ENCODE measurements around the gene NPHP4. TPM values are rescaled to one million over a fixed set of nuclear protein-coding genes. Genes with fewer than 3 reads are reported as not detected.

Gene NPHP4
- total and polyA plus RNA-seq, 2 donors (not counting 3 experiments of a cell fraction or from before 2014, with no cell fraction given), result 4.4 to 11.7 TPM

GRCh38 chr1:5936126-5936525, 56.1 kb downstream of the NPHP4 start:
- FAIRE-seq (no peak), DNase-seq (ENCODE audit: low read depth, low spot score) (no peak)
- H3K9ac ChIP-seq (replicated peaks; ENCODE audit: extremely low read depth, insufficient read depth, low read length), result no peak overlapping the region
- no peaks in the 10 kb centered on the region for H3K9me1 ChIP-seq (replicated peaks; ENCODE audit: control insufficient read depth, extremely low read depth, insufficient read depth, low read length)
- H3K36me3 ChIP-seq (ENCODE audit: control insufficient read depth in 2 of 2, extremely low read depth in 1 of 2, insufficient read depth in 2 of 2, low read length in 2 of 2), result peaks cover 0 to 4% of the 10 kb centered on the region in 2 experiments
- H3K4me2 ChIP-seq (ENCODE audit: insufficient read depth, low read length), result no peak overlapping the region
- no peak overlapping the region for H2AFZ ChIP-seq (ENCODE audit: low read depth, low read length)
- CTCF ChIA-PET, result no interaction called here
- no peak overlapping the region for H3K27ac ChIP-seq (ENCODE audit: insufficient read depth, low read depth, low read length)
- H3K79me2 ChIP-seq (ENCODE audit: control insufficient read depth, insufficient read depth, low read length), result no peaks in the 10 kb centered on the region
- no peaks in the 10 kb centered on the region for H4K20me1 ChIP-seq (replicated peaks; ENCODE audit: control insufficient read depth, extremely low read depth, insufficient read depth, low read length)
- no peaks in the 10 kb centered on the region for H3K9me3 ChIP-seq (replicated peaks; ENCODE audit: control insufficient read depth, insufficient read depth, low read length)
- H3K4me3 ChIP-seq (replicated peaks in 1 of 3; ENCODE audit: insufficient read depth in 1 of 3, low read depth in 1 of 3, low read length in 3 of 3), result no peak overlapping the region
- intact Hi-C loops (cut with micrococcal nuclease) (no loop called here), dilution Hi-C loops (cut with MboI; ENCODE audit: extremely low pct_ligation_motif_present, low sequenced_read_pairs) (no loop called here)
- H3K27me3 ChIP-seq (ENCODE audit: control insufficient read depth in 2 of 2, insufficient read depth in 2 of 2, low read length in 2 of 2), result no peaks in the 10 kb centered on the region
- POLR2A ChIA-PET, result no interaction called here
- H3K4me1 ChIP-seq (ENCODE audit: control insufficient read depth, extremely low read depth, insufficient read depth, low read length), result no peaks in the 10 kb centered on the region
- no TSS peak for BruUV-seq (replicated peaks)
- no peak for TF ChIP-seq JUN (IDR thresholded peaks at IDR 0.05; ENCODE audit: borderline replicate concordance, insufficient read depth, insufficient read length, low read depth)
- no peak for TF ChIP-seq FOS (IDR thresholded peaks at IDR 0.05; ENCODE audit: borderline replicate concordance, insufficient read depth, low read length)
- no peak for TF ChIP-seq GATA2 (IDR thresholded peaks at IDR 0.05; ENCODE audit: insufficient read depth, insufficient read length, low read depth, low read length)
- no peak for TF ChIP-seq POLR2A (IDR thresholded peaks at IDR 0.05; ENCODE audit: low read depth, low read length)
- no peak for TF ChIP-seq EZH2 (IDR thresholded peaks at IDR 0.05; ENCODE audit: borderline replicate concordance, low read depth, low read length, severe bottlenecking)
- no peak for TF ChIP-seq POLR2AphosphoS5 (IDR thresholded peaks at IDR 0.05; ENCODE audit: insufficient read depth, low read depth, low read length)
- no peak for TF ChIP-seq CTCF (IDR thresholded peaks at IDR 0.05; ENCODE audit: extremely low read depth in 1 of 2, insufficient read depth in 1 of 2, low read depth in 1 of 2, low read length in 2 of 2)
- TF ChIP-seq MAX (IDR thresholded peaks at IDR 0.05; ENCODE audit: insufficient read depth, insufficient read length), result no peak
- TF ChIP-seq MYC (IDR thresholded peaks at IDR 0.05; ENCODE audit: low read depth, low read length), result no peak

All from endothelial cell of umbilical vein (primary cell).